Globus pallidus (tissue), 1 donor: ENCODE data around the gene DNAJB13.

Experiments used
- DNase-seq: peaks from one replicate; pipeline ENCODE4 v3.0.0-alpha.2; 2015; ENCODE audit warnings: low spot score

DNAJB13 gene

GRCh38 chr11:73951797-73952196, 971 bp downstream of the DNAJB13 start:
- no peak for DNase-seq

- no peak for DNase-seq
These were observed 6.2 kb downstream of the DNAJB13 start for GRCh38 chr11:73956876-73957653.

- no peak for DNase-seq
These were observed 7.0 kb downstream of the DNAJB13 start for GRCh38 chr11:73957654-73958361.

- DNase-seq, result no peak
These were observed 7.8 kb downstream of the DNAJB13 start for GRCh38 chr11:73958521-73959141.

- DNase-seq, result no peak
These were observed 10.5 kb downstream of the DNAJB13 start for GRCh38 chr11:73961321-73961720.

GRCh38 chr11:73962101-73962705, 11.4 kb downstream of the DNAJB13 start:
- no peak for DNase-seq

GRCh38 chr11:73963861-73964260, 13.0 kb downstream of the DNAJB13 start:
- DNase-seq, result no peak

- DNase-seq, result no peak
These were observed 14.4 kb downstream of the DNAJB13 start for GRCh38 chr11:73965076-73965763.

GRCh38 chr11:73965764-73966121, 14.9 kb downstream of the DNAJB13 start:
- no peak for DNase-seq

GRCh38 chr11:73968356-73968966, 17.6 kb downstream of the DNAJB13 start:
- DNase-seq, result no peak

- no peak for DNase-seq
These were observed 18.3 kb downstream of the DNAJB13 start for GRCh38 chr11:73969091-73969490.

- DNase-seq, result no peak
These were observed 19.4 kb downstream of the DNAJB13 start for GRCh38 chr11:73969991-73970800.

GRCh38 chr11:73971175-73971719, 20.4 kb downstream of the DNAJB13 start:
- DNase-seq, result no peak

- no peak for DNase-seq
These were observed 21.4 kb downstream of the DNAJB13 start for GRCh38 chr11:73972187-73972586.

- no peak for DNase-seq
These were observed 22.0 kb downstream of the DNAJB13 start for GRCh38 chr11:73972620-73973449.

GRCh38 chr11:73974604-73975478, 24.0 kb downstream of the DNAJB13 start:
- no peak for DNase-seq

GRCh38 chr11:73975479-73975757, 24.6 kb downstream of the DNAJB13 start:
- DNase-seq, result no peak

- no peak for DNase-seq
These were observed 25.8 kb downstream of the DNAJB13 start for GRCh38 chr11:73976451-73977151.
